ENCODE results near the gene SLC22A12.

The SLC22A12 gene

GRCh38 chr11:64633555-64634159, 42.6 kb downstream of the SLC22A12 start:
- no peak for DNase-seq (ENCODE audit: extremely low spot score)
- TF ChIP-seq, protein P1, sequence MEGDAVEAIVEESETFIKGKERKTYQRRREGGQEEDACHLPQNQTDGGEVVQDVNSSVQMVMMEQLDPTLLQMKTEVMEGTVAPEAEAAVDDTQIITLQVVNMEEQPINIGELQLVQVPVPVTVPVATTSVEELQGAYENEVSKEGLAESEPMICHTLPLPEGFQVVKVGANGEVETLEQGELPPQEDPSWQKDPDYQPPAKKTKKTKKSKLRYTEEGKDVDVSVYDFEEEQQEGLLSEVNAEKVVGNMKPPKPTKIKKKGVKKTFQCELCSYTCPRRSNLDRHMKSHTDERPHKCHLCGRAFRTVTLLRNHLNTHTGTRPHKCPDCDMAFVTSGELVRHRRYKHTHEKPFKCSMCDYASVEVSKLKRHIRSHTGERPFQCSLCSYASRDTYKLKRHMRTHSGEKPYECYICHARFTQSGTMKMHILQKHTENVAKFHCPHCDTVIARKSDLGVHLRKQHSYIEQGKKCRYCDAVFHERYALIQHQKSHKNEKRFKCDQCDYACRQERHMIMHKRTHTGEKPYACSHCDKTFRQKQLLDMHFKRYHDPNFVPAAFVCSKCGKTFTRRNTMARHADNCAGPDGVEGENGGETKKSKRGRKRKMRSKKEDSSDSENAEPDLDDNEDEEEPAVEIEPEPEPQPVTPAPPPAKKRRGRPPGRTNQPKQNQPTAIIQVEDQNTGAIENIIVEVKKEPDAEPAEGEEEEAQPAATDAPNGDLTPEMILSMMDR (IDR thresholded peaks at IDR 0.05; ENCODE audit: control extremely low read depth, extremely low read depth, low read depth, missing control alignments): no peak
- ChIA-PET POLR2A (no interaction called here), CTCF (interaction anchor here (1.0 to 2.3 kb wide), 3 partner anchors 8 to 18 kb away, joined by 3 to 6 read pairs (median 5); no protein-coding TSS in a partner anchor)

DNA sequence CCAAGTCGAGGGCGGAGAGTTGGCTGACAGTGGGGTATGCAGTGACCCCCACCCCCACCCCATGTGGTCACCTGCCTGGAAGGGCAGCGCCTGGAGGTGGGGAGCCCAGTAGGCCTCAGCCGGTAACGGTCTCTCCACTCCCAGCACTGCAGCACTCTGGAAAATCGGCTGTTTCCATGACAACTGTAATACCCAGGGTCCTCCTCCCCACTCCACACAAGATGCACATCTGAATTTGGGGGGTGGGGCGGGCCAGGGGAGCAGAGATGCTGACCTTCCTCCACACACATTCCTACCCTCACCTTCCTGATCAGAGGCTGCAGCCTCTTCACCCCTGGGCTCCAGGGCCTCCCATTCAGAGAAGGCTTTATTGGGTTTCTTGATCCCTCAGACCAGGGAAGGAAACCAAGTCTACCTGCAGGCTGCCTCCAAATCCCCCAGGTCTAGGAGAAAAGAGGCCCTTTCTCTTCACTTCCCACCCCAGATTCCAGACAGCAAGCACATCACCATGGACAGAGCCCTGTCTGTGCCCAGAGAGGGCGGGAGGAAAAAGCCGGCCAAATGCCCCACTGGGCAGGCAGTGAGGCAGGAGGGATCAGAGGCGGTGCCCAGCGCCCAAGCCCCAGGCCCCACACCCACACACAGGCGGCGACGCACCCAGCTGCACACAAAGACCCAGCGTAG, 46.5 kb downstream of the SLC22A12 start:
- ChIA-PET CTCF (no interaction called here), POLR2A (no interaction called here)
- TF ChIP-seq, protein P1 (IDR thresholded peaks at IDR 0.05; ENCODE audit: control extremely low read depth, extremely low read depth, low read depth, missing control alignments): no peak
- DNase-seq (ENCODE audit: extremely low spot score): no peak

DNA sequence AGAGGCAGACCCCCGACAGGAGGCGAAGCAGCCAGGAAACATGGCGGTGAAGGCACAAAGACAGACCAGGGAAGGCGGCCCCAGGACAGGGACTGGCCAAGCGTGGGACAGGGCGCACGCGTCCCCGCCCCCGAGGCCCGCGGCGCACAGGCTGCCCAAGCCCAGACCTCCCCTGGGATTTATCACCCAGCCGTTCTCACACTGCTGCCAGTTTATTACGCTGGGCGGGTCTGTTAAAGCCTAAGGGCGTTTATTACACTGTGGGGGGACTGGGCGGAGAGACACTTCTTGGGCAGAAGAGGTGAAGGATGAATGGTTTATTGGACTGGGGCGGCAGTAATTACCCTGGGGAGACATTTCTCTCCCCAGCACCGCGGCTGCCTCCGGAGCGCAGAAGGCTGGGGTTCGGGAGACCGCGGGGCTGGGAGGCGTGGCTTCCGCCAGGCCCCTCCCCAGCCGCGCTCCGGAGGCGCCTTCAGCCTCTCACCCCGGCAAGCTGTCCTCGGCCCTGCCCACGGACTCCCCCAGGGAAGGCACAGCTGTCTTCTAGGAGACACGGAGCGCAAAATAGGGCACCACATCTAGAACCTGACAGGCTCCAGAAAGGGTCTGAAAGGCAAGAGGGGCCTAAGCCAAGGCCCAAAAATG, 47.1 kb downstream of the SLC22A12 start:
- CTCF ChIA-PET: interaction anchor here (1.2 to 1.6 kb wide), 3 partner anchors 10 to 50 kb away, joined by 3 read pairs; no protein-coding TSS in a partner anchor

GRCh38 chr11:64638829-64639228, 47.8 kb downstream of the SLC22A12 start:
- TF ChIP-seq, protein P1 (IDR thresholded peaks at IDR 0.05; ENCODE audit: control extremely low read depth, extremely low read depth, low read depth, missing control alignments): no peak
- POLR2A ChIA-PET: no interaction called here
- DNase-seq (ENCODE audit: extremely low spot score): no peak
- CTCF ChIA-PET: interaction anchor here (1.1 to 1.7 kb wide), 5 partner anchors 9 to 189 kb away, joined by 3 to 6 read pairs (median 3); no protein-coding TSS in a partner anchor

More for the DNA sequence above, 47.1 kb downstream of the SLC22A12 start:
- TF ChIP-seq, protein P1 (IDR thresholded peaks at IDR 0.05; ENCODE audit: control extremely low read depth, extremely low read depth, low read depth, missing control alignments): no peak
- POLR2A ChIA-PET: no interaction called here
- no peak for DNase-seq (ENCODE audit: extremely low spot score)

- ChIA-PET POLR2A (no interaction called here), CTCF (interaction anchor here (1.1 to 1.7 kb wide), 4 partner anchors 8 to 190 kb away, joined by 3 to 6 read pairs (median 3); no protein-coding TSS in a partner anchor)
- TF ChIP-seq, protein P1 (IDR thresholded peaks at IDR 0.05; ENCODE audit: control extremely low read depth, extremely low read depth, low read depth, missing control alignments): no peak
- DNase-seq (ENCODE audit: extremely low spot score): no peak
Measured at GRCh38 chr11:64639885-64640284, 48.9 kb downstream of the SLC22A12 start.

GRCh38 chr11:64641596-64642417, 50.8 kb downstream of the SLC22A12 start:
- ChIA-PET POLR2A (no interaction called here), CTCF (no interaction called here)
- no peak for DNase-seq (ENCODE audit: extremely low spot score)
- TF ChIP-seq, protein P1 (IDR thresholded peaks at IDR 0.05; ENCODE audit: control extremely low read depth, extremely low read depth, low read depth, missing control alignments): no peak
